IPS-20b (cell line): Measurements from ENCODE around the gene RERE.

ENCODE experiments used
- H3K27ac ChIP-seq: one replicate; pipeline ENCODE4 v1.5.1; 2013; ENCODE audit warnings: low read length
- H3K27me3 ChIP-seq: 2 replicates; pipeline ENCODE4 v1.6.1; 2013; ENCODE audit warnings: mild to moderate bottlenecking, low read length, inconsistent platforms; ENCODE audit not compliant: insufficient read depth
- H3K36me3 ChIP-seq: 2 replicates; pipeline ENCODE4 v1.6.1; 2013; ENCODE audit warnings: low read depth, mild to moderate bottlenecking, inconsistent platforms, low read length, moderate library complexity; ENCODE audit not compliant: insufficient read depth
- H3K4me1 ChIP-seq: 2 replicates; pipeline ENCODE4 v1.6.1; 2013; ENCODE audit warnings: mild to moderate bottlenecking, control low read depth, inconsistent platforms, low read length, moderate library complexity; ENCODE audit not compliant: insufficient read depth
- H3K4me3 ChIP-seq: 2 replicates; pipeline ENCODE4 v1.5.1; 2013; ENCODE audit warnings: mild to moderate bottlenecking, low read length, inconsistent platforms
- H3K9ac ChIP-seq: 2 replicates; pipeline ENCODE4 v1.6.1; 2013; ENCODE audit warnings: low read depth, mild to moderate bottlenecking, inconsistent platforms, low read length, moderate library complexity
- H3K9me3 ChIP-seq: 2 replicates; pipeline ENCODE4 v1.6.1; 2013; ENCODE audit warnings: mild to moderate bottlenecking, low read depth, low read length, inconsistent platforms; ENCODE audit not compliant: insufficient read depth

The RERE gene

DNA sequence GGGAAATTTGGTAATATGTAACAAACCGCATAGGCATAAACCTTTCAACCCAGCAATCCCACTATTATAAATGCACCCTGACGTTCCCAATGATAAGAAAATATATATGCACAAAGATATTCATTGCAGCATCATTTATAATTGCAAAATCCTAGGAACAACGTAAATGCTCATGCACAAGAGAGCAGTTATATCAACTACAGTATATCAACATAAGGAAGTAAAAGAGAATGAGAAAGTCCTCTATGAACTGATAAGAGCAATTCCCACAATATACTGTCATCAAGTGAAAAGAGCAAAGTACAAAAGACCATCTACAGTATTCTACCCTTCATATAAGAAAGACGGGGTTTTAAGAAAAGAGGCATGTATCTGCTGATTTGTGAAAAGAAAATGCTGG is 269.6 kb downstream of the RERE start:
- no peak overlapping the region for H3K27ac ChIP-seq
- no peak overlapping the region for H3K4me3 ChIP-seq
- H3K36me3 ChIP-seq, result peaks cover 33% of the 10 kb centered on the region
- no peaks in the 10 kb centered on the region for H3K9me3 ChIP-seq
- H3K27me3 ChIP-seq, result no peaks in the 10 kb centered on the region
- H3K4me1 ChIP-seq, result peaks cover 3% of the 10 kb centered on the region; the same call in 1 of the 2 replicates
- no peak overlapping the region for H3K9ac ChIP-seq

DNA sequence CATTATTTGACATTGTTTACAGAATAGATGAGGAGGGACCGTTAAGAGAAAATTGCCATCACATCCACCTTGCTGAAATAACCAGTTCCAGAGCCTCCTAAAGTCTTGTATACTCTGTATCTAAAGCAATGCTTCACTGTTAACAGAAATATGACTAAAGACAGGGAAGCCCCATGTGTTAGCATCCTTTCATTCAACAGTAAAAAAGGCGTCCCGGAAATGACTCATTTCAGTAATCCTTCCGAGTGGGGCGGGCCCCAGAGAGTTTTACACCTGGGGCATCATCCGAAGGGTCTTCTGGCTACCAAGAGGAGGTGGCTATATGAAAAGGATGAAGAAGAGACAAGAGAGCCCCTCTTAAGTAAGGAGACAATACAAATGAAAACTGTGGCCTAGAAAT is 272.4 kb downstream of the RERE start:
- Histone ChIP-seq H3K27me3 (no peaks in the 10 kb centered on the region), H3K9ac (no peak overlapping the region), H3K27ac (no peak overlapping the region), H3K36me3 (peaks cover 35% of the 10 kb centered on the region), H3K4me3 (no peak overlapping the region), H3K9me3 (no peaks in the 10 kb centered on the region), H3K4me1 (no peaks in the 10 kb centered on the region)

DNA sequence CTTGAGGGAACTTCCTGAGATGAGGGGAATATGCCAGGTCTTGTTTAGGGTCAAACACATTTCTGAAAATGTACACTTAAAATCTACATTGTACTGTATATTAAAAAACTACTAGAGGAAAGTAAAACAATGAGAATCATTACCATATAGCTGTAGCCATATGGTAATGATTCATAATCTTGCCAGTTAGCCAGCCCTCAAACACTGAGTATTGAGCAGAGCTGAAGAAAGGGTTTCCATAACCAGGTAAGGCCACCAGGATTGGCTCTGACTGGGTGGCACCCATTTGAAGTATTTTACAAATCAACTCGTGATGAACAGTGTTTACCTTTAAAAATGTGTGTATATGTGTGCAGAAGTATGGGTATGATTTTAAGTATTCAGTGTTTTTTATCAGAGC is 272.8 kb downstream of the RERE start:
- H3K4me3 ChIP-seq, result no peak overlapping the region
- H3K27me3 ChIP-seq, result no peaks in the 10 kb centered on the region
- no peaks in the 10 kb centered on the region for H3K9me3 ChIP-seq
- peaks cover 38% of the 10 kb centered on the region for H3K36me3 ChIP-seq
- no peak overlapping the region for H3K9ac ChIP-seq
- H3K4me1 ChIP-seq, result no peaks in the 10 kb centered on the region
- H3K27ac ChIP-seq, result no peak overlapping the region

DNA sequence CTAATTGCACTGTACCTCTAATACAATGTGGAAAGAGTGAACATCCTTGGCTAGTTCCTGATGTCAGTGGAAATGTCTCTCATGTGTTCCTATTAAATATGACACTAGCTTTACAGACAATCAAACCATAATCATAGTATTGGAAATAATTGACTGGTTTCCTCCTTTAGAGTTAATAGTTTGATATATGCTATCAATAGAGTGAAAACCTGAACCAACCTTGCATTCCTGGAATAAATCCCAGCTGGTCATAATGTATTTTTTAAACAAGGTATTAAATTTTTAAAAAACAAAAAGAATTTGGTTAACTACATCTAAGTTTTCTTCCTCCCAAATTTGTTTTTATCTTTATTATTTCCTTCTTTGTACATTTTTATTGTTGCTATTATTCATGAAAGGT is 273.5 kb downstream of the RERE start:
- H3K27ac ChIP-seq, result no peak overlapping the region
- no peaks in the 10 kb centered on the region for H3K27me3 ChIP-seq
- H3K9me3 ChIP-seq, result no peaks in the 10 kb centered on the region
- H3K9ac ChIP-seq, result no peak overlapping the region
- no peak overlapping the region for H3K4me3 ChIP-seq
- peaks cover 38% of the 10 kb centered on the region for H3K36me3 ChIP-seq
- no peaks in the 10 kb centered on the region for H3K4me1 ChIP-seq

DNA sequence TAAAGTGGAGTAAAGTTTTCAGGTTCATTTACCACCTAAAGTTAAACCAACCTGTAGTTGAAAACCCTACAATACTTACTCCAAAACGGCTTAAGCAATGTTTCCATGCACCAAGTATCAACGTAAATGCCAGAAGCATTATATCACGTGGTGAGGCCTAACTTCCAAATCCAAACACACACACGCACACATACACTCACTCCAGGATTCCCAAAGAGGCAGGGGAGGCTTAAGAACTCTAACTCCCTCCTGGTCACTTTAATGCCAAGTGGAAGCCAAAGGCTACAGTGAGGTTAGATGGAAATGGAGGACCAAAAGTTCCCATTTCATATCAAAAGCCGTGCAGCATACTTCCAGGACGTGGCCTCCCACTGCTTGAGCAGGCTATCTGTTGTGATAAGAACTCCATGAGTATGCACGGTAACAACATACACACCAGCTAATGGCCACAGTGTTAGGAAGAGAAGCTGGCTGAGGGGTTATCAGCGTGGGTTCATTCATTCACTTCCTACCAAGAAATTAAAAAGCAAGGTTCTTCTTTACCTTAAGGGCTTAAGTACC is 275.4 kb downstream of the RERE start:
- Histone ChIP-seq H3K9me3 (no peaks in the 10 kb centered on the region), H3K36me3 (peaks cover 50% of the 10 kb centered on the region), H3K9ac (no peak overlapping the region), H3K27ac (no peak overlapping the region), H3K27me3 (no peaks in the 10 kb centered on the region), H3K4me1 (no peaks in the 10 kb centered on the region), H3K4me3 (no peak overlapping the region)

DNA sequence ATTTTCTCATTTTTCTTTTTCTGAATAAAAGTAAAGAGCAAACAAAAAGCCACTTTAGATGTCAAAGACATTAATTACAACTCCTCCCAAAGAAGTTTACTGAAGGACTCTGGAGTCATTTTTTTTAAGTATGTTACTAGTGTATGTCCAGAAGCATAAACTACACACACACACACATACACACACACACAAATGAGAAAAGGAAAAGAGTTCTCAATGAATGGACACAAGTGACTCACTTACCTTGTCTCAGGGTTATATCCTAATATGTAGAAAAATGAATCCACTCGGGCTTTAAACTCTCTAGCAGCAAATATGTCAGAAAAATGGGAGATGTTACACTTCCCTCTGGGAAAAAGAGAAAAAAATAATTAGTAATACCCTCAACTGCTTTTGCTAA is 276.5 kb downstream of the RERE start:
- no peaks in the 10 kb centered on the region for H3K9me3 ChIP-seq
- H3K9ac ChIP-seq, result no peak overlapping the region
- peaks cover 56% of the 10 kb centered on the region for H3K36me3 ChIP-seq
- H3K4me1 ChIP-seq, result no peaks in the 10 kb centered on the region
- H3K4me3 ChIP-seq, result no peak overlapping the region
- no peak overlapping the region for H3K27ac ChIP-seq
- H3K27me3 ChIP-seq, result no peaks in the 10 kb centered on the region

DNA sequence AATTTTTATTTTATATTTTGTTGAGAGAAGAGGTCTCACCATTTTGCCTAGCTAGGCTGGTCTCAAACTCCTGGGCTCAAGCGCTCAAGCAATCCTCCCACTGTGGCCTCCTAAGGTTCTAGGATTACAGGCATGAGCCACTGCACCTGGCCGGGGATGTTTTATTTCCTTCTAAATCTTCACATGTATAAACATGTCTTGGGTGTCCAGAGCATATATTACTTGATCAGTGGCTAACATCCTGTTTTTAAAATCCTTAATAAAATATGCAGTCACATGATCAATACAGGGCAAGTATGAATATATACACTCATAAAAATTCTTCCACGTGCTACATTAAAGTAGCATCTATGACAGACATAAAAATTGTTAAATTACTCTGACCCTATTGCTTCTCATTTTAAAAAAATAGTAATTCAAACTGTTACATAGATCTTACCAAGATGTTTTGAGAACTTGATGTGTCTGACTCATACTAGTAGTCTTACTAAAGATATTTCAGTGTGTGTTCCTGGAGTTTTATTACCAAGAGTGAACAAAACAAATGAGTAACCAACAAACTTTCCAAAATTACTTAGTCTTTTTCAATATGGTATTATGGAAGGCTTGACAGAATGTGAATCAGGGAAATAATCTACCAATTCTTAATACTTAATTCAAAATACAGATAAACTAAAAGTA is 277.0 kb downstream of the RERE start:
- Histone ChIP-seq H3K9ac (no peak overlapping the region), H3K4me3 (no peak overlapping the region), H3K4me1 (no peaks in the 10 kb centered on the region), H3K27me3 (no peaks in the 10 kb centered on the region), H3K9me3 (no peaks in the 10 kb centered on the region), H3K27ac (no peak overlapping the region), H3K36me3 (peaks cover 56% of the 10 kb centered on the region)

DNA sequence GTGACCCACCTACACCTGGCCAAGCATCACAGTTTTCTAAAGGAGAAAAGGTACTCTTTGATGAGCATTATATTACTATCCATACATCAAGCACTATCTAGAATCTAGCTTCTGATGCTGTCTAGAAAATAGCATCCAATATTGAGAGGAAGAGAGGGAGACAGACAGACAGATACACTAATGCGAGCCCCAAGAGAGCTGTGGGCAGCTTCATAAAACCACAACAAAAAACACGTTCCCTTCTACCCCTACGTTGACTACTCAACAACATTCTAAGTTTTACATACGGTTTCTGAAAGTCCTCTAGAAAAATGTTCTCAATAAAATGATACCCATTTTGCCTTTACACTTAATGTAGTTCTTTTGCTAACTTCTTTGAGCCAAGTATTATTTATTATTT is 277.8 kb downstream of the RERE start:
- Histone ChIP-seq H3K9ac (no peak overlapping the region), H3K27me3 (no peaks in the 10 kb centered on the region), H3K4me3 (no peak overlapping the region), H3K27ac (no peak overlapping the region), H3K4me1 (no peaks in the 10 kb centered on the region), H3K9me3 (no peaks in the 10 kb centered on the region), H3K36me3 (peaks cover 49% of the 10 kb centered on the region)

DNA sequence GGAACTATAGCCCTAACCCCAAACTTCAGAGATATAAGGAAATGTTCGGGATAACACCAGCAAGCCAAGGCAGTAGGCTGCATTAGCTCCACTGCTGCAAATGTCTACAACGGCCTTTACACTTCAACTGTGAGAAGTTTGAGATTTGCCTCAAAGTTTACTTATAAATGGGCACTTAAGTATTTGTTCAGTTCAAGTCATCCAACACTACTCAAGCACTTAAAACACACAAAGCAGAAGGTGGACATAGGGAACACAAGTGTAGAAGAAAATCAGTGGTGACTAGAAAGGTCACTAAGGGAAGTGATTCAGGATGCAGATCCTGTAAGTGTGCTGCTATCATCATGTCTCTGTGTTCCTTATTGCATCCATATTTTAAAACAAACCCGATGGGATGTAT is 278.9 kb downstream of the RERE start:
- no peaks in the 10 kb centered on the region for H3K4me1 ChIP-seq
- no peak overlapping the region for H3K27ac ChIP-seq
- H3K36me3 ChIP-seq, result peaks cover 42% of the 10 kb centered on the region
- H3K27me3 ChIP-seq, result no peaks in the 10 kb centered on the region
- no peaks in the 10 kb centered on the region for H3K9me3 ChIP-seq
- no peak overlapping the region for H3K4me3 ChIP-seq
- no peak overlapping the region for H3K9ac ChIP-seq

DNA sequence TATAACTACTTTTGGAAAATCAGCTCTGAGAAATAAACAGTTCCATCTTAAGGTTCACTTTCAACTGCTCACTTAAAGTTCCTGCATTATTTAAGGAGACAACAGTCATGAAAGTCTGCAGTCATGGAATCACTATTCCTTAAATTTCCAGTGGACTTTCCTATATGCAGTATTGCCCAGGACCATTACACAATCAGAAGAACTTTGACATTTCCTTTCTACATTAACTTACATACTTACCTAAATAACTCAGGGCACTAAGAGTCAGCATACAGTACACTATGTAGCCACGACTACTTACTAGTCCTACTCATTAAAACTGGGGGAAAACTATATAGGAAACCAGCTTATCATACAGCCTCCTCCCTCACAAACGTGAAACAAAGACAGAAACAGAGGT is 279.4 kb downstream of the RERE start:
- Histone ChIP-seq H3K4me3 (no peak overlapping the region), H3K4me1 (no peaks in the 10 kb centered on the region), H3K27ac (no peak overlapping the region), H3K9me3 (no peaks in the 10 kb centered on the region), H3K9ac (no peak overlapping the region), H3K27me3 (no peaks in the 10 kb centered on the region), H3K36me3 (peaks cover 42% of the 10 kb centered on the region)

DNA sequence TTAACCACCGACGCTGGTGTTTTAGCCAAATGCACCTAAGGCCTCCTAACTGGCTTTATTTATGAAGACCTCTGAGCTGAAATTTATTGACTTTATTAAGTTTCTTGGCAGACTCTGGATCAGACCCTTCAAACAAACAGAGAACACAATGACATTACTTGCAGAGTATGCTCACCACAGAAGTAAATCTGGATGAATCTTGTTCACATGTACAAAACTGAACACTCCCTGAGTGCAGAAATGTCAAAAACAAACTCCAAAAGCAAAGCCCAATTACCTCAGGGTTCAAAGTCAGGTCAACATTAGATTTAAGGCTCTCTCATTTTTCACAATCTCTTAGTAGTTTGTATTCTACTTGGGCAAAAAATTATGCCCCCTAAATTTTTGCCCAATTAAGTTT is 280.9 kb downstream of the RERE start:
- Histone ChIP-seq H3K36me3 (peaks cover 41% of the 10 kb centered on the region), H3K27me3 (no peaks in the 10 kb centered on the region), H3K9me3 (no peaks in the 10 kb centered on the region), H3K4me3 (no peak overlapping the region), H3K9ac (no peak overlapping the region), H3K27ac (no peak overlapping the region), H3K4me1 (no peaks in the 10 kb centered on the region)

DNA sequence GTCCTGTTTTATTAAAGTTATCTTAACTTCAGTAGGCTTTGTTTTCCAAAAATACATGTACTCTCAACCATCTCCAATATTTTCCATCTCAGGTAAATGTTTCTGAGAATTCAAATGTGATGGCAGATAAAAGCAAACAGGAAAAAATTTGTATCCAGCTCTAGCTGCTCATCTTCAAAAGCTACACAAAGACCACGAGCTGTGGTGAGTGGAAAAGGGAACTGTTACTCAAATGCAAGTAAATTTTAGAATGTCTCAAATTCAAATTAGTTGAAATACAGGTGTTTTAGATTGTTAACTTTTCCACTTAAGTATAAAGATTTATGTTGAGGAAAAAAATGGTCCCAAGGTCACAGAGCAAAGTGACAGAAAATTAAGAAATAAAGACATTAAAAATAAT is 283.5 kb downstream of the RERE start:
- Histone ChIP-seq H3K27me3 (no peaks in the 10 kb centered on the region), H3K27ac (no peak overlapping the region), H3K4me3 (no peak overlapping the region), H3K9ac (no peak overlapping the region), H3K9me3 (no peaks in the 10 kb centered on the region), H3K4me1 (no peaks in the 10 kb centered on the region), H3K36me3 (peaks cover 25% of the 10 kb centered on the region)
